Measurements from ENCODE around the gene C1orf232. TPM values are rescaled to one million over a fixed set of nuclear protein-coding genes. Genes with fewer than 3 reads are reported as not detected.

The C1orf232 gene
- total RNA-seq, 1 experiment from 2014 or later = not detected

DNA sequence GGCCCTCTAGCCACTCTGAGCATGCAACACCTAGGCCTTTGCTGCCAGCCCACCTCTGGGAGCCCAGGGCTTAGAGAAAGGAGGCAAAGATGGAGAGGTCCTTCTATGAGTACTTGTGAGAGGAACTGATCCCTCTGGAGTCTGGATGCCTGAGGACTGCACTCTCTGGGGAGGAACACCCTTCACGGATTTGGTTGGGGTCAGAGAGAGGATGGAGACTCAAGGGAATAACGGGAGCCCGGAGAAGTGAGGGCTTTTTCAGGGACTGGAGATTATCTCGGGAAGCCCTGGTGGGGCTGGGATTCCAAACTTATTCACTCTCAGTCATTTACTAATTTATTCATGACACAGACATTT is 413 bp upstream of the C1orf232 start (continued):
- TF ChIP-seq, protein P1, sequence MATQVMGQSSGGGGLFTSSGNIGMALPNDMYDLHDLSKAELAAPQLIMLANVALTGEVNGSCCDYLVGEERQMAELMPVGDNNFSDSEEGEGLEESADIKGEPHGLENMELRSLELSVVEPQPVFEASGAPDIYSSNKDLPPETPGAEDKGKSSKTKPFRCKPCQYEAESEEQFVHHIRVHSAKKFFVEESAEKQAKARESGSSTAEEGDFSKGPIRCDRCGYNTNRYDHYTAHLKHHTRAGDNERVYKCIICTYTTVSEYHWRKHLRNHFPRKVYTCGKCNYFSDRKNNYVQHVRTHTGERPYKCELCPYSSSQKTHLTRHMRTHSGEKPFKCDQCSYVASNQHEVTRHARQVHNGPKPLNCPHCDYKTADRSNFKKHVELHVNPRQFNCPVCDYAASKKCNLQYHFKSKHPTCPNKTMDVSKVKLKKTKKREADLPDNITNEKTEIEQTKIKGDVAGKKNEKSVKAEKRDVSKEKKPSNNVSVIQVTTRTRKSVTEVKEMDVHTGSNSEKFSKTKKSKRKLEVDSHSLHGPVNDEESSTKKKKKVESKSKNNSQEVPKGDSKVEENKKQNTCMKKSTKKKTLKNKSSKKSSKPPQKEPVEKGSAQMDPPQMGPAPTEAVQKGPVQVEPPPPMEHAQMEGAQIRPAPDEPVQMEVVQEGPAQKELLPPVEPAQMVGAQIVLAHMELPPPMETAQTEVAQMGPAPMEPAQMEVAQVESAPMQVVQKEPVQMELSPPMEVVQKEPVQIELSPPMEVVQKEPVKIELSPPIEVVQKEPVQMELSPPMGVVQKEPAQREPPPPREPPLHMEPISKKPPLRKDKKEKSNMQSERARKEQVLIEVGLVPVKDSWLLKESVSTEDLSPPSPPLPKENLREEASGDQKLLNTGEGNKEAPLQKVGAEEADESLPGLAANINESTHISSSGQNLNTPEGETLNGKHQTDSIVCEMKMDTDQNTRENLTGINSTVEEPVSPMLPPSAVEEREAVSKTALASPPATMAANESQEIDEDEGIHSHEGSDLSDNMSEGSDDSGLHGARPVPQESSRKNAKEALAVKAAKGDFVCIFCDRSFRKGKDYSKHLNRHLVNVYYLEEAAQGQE (IDR thresholded peaks at IDR 0.05; ENCODE audit: low read depth) = no peak

DNA sequence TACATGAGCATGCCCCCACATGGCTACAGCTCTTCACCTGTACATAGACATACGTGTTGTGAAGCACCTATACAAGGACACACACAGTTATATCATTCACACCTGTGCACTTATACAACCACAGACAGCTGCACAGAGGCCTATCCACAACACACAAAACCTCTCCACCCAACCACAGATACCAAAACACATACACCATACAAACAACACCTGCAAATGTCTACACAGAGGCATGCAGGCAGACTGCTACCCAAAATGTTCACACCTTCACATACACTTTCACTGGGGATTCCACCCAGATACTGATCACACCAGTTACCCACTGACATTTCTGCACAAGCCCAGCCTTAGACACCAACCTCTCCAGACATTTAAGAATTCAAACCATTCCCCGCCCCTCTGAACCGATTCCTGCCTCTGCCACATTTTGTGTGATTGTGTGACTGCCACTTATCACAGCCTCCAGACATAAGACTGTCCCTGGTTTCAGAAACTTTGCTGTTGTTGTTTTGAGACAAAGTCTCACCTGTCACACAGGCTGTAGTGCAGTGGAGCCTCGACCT is 2.0 kb downstream of the C1orf232 start:
- Histone ChIP-seq H3K9me3 (ENCODE audit: control insufficient read depth in 1 of 2, insufficient read depth in 1 of 2, low read depth in 1 of 2, low read length in 2 of 2) (no peaks in the 10 kb centered on the region), H4K20me1 (ENCODE audit: insufficient read depth) (no peaks in the 10 kb centered on the region), H3K4me1 (ENCODE audit: control insufficient read depth in 1 of 2, insufficient read depth in 2 of 2, low read length in 2 of 2) (peaks cover 10 to 42% of the 10 kb centered on the region in 2 experiments), H2AFZ (ENCODE audit: low read depth, low read length, poor library complexity, severe bottlenecking) (no peak overlapping the region), H3K4me3 (replicated peaks in 1 of 2; ENCODE audit: low read depth in 1 of 2, low read length in 2 of 2) (no peak overlapping the region), H3K9me2 (ENCODE audit: insufficient read depth) (no peaks in the 10 kb centered on the region), H3K9ac (ENCODE audit: low read length) (no peak overlapping the region), H3K79me2 (ENCODE audit: insufficient read depth, low read length) (peaks cover 20% of the 10 kb centered on the region), H3K27me3 (ENCODE audit: insufficient read depth, low read length) (no peaks in the 10 kb centered on the region), H3K27ac (ENCODE audit: low read depth, low read length) (no peak overlapping the region), H3K36me3 (ENCODE audit: control insufficient read depth in 1 of 2, insufficient read depth in 2 of 2, low read length in 2 of 2) (no peaks in the 10 kb centered on the region; a peak in 1 of 4 replicates), H3K4me2 (ENCODE audit: low read length) (no peak overlapping the region)
- TF ChIP-seq EZH2 (IDR thresholded peaks at IDR 0.05) = no peak
- TF ChIP-seq FOSL1 (IDR thresholded peaks at IDR 0.05; ENCODE audit: low read depth) = no peak
- no peak for TF ChIP-seq ZNF274 (IDR thresholded peaks at IDR 0.05; ENCODE audit: low read depth, low read length)
- TF ChIP-seq JUND (IDR thresholded peaks at IDR 0.05) = no peak
- TF ChIP-seq, protein P1 (IDR thresholded peaks at IDR 0.05; ENCODE audit: low read depth) = no peak
- no peak for TF ChIP-seq EGR1 (IDR thresholded peaks at IDR 0.05; ENCODE audit: low read depth)
- TF ChIP-seq POLR2AphosphoS5 (IDR thresholded peaks at IDR 0.05; ENCODE audit: low read depth, low read length) = no peak
- TF ChIP-seq, protein P2, sequence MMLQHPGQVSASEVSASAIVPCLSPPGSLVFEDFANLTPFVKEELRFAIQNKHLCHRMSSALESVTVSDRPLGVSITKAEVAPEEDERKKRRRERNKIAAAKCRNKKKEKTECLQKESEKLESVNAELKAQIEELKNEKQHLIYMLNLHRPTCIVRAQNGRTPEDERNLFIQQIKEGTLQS (IDR thresholded peaks at IDR 0.05) = no peak
- TF ChIP-seq YY1 (IDR thresholded peaks at IDR 0.05; ENCODE audit: extremely low read depth, insufficient replicate concordance, low read depth, low read length) = no peak
- TF ChIP-seq, protein P3, sequence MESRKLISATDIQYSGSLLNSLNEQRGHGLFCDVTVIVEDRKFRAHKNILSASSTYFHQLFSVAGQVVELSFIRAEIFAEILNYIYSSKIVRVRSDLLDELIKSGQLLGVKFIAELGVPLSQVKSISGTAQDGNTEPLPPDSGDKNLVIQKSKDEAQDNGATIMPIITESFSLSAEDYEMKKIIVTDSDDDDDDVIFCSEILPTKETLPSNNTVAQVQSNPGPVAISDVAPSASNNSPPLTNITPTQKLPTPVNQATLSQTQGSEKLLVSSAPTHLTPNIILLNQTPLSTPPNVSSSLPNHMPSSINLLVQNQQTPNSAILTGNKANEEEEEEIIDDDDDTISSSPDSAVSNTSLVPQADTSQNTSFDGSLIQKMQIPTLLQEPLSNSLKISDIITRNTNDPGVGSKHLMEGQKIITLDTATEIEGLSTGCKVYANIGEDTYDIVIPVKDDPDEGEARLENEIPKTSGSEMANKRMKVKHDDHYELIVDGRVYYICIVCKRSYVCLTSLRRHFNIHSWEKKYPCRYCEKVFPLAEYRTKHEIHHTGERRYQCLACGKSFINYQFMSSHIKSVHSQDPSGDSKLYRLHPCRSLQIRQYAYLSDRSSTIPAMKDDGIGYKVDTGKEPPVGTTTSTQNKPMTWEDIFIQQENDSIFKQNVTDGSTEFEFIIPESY (IDR thresholded peaks at IDR 0.05; ENCODE audit: extremely low read depth, insufficient replicate concordance, low read length) = no peak
- TF ChIP-seq CBX3 (IDR thresholded peaks at IDR 0.05; ENCODE audit: low read depth) = no peak
- TF ChIP-seq ELF1 (IDR thresholded peaks at IDR 0.05; ENCODE audit: borderline replicate concordance, low read depth) = no peak
- no peak for TF ChIP-seq SP1 (IDR thresholded peaks at IDR 0.05; ENCODE audit: low read depth)
- no peak for TF ChIP-seq ZFX (IDR thresholded peaks at IDR 0.05)
- no peak for TF ChIP-seq EZH2phosphoT487 (IDR thresholded peaks at IDR 0.05; ENCODE audit: borderline replicate concordance)
- TF ChIP-seq SIN3A (IDR thresholded peaks at IDR 0.05; ENCODE audit: low read depth) = no peak
- RAD21 ChIA-PET (ENCODE audit: low non-redundant PET in 1 of 2, low total read pairs in 2 of 2, uncharacterized antibody in 2 of 2, unreplicated experiment in 2 of 2) = no interaction called here
- CTCF ChIA-PET = no interaction called here
- BruUV-seq (replicated peaks) = no TSS peak
- DNase-seq (ENCODE audit: low read depth, low spot score) (no peak), ATAC-seq (no peak)
- POLR2A ChIA-PET = no interaction called here
- intact Hi-C loops (cut with micrococcal nuclease) = loop anchor here (5.0 kb wide), 3 partner anchors 129 to 226 kb away; no protein-coding TSS in a partner anchor
